Lung (tissue), 12 donors: ENCODE data around the gene CLIP3. TPM values are rescaled to one million over a fixed set of nuclear protein-coding genes. Genes with fewer than 3 reads are reported as not detected.
"Not testable (repeated sequence)": the region's sequence is repeated elsewhere in the genome, so short reads cannot be mapped to it uniquely, and the experiment has no call there.

Experiments
- ATAC-seq: fragments of 200-7000 bp; cut with Tn5 transposase; one replicate; pipeline ENCODE4 v1.9.1; 2020; ENCODE audit warnings: moderate number of reproducible peaks; ENCODE audit not compliant: insufficient read depth, low FRiP score
- DNase-seq, 3 donors: peaks; one replicate each; pipeline ENCODE4 v3.0.0-alpha.2; 2013 to 2017
- H3K27ac ChIP-seq, 2 donors: one replicate each; pipeline ENCODE4 v1.5.1; 2013; ENCODE audit warnings: mild to moderate bottlenecking in 2 of 2, moderate library complexity in 2 of 2, control low read depth in 1 of 2, inconsistent platforms in 1 of 2, low read depth in 1 of 2, low read length in 1 of 2
- H3K27me3 ChIP-seq, 3 donors: one replicate each; pipeline ENCODE4 v1.5.1; 2013; ENCODE audit warnings: low read length in 2 of 3; ENCODE audit not compliant: control insufficient read depth in 3 of 3, insufficient read depth in 3 of 3
- H3K36me3 ChIP-seq, 4 donors: one replicate each; pipeline ENCODE4 v1.5.1; 2013; ENCODE audit warnings: low read length in 4 of 4, mild to moderate bottlenecking in 1 of 4, moderate library complexity in 1 of 4; ENCODE audit not compliant: control insufficient read depth in 4 of 4, insufficient read depth in 4 of 4
- H3K4me1 ChIP-seq, 5 donors: one replicate each; pipeline ENCODE4 v1.5.1; 2013; ENCODE audit warnings: low read length in 5 of 5, mild to moderate bottlenecking in 2 of 5, moderate library complexity in 1 of 5; ENCODE audit not compliant: control insufficient read depth in 5 of 5, insufficient read depth in 5 of 5
- H3K4me3 ChIP-seq: one replicate; pipeline ENCODE4 v1.5.1; 2013; ENCODE audit warnings: mild to moderate bottlenecking, control low read depth, moderate library complexity
- H3K9ac ChIP-seq, 2 donors: one replicate each; pipeline ENCODE4 v1.5.1; 2013; ENCODE audit warnings: low read length in 2 of 2, control low read depth in 1 of 2; ENCODE audit not compliant: insufficient read depth in 1 of 2
- H3K9me3 ChIP-seq, 4 donors: one replicate each; pipeline ENCODE4 v1.5.1; 2013; ENCODE audit warnings: low read length in 3 of 4, mild to moderate bottlenecking in 1 of 4, moderate library complexity in 1 of 4; ENCODE audit not compliant: control insufficient read depth in 4 of 4, insufficient read depth in 3 of 4
- WGBS, 2 donors: extraction: QIAGEN DNeasy Blood & Tissue Kit; methylation state at CpG; one replicate each; pipeline ENCODE4 v1.1.7; 2013; 5-methylcytosine and 5-hydroxymethylcytosine counted together
- polyA plus RNA-seq, 2 donors: library from polyadenylated mRNA; stranded (reverse); fragments of 200-250 nt; gene quantifications; one replicate each; pipeline ENCODE4 v1.2.1, GENCODE V29; 2013
- total RNA-seq, 2 donors: library from RNA; depleted of rRNA in 1 of 2; stranded (reverse); fragments of >200 nt in 1 of 2; gene quantifications; one replicate each; pipeline ENCODE4 v1.2.1, GENCODE V29; 2014 to 2021
- TF ChIP-seq, protein P1 (sequence below): IDR thresholded peaks from 2 replicates; pipeline ENCODE4 v1.5.1; 2012; ENCODE audit warnings: mild to moderate bottlenecking; ENCODE audit errors: control extremely low read depth, extremely low read depth
- donor health status: control.
- donor health status: control.
- donor health status: Bipolar disorder and iron deficiency.
- donor health status: healthy.
- donor health status: DM: yes; HTN: yes; CAD: no.

CLIP3 gene
- total and polyA plus RNA-seq, 4 donors: 1.6 to 17.6 (median 5.3) TPM

DNA sequence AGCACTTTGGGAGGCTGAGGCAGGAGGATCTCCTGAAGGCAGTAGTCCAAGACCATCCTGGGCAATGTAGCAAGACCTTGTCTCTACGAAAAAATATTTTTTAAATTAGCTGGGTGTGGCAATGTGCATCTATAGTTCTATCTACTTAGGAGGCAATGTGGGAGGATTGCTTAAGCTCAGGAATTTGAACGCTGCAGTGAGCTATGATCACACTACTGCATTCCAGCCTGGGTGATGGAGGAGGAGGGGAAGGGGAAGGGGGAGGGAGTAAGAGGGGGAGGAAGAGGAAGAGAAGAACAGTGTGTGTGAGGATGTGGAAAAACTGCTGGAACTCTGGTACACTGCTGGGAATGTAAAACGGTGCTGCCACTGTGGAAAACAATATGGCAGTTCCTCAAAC is 9.2 kb upstream of the CLIP3 start:
- DNase-seq (peak; percentile 34 to 53 (median 51)), ATAC-seq (peak; percentile 11)
- H3K27ac ChIP-seq: peak overlapping the region in 1 of 2 donors; percentile 56
- 26 to 45% methylated on average over 3 of the region's 3 CpGs for WGBS, 2 donors
- peaks cover 0 to 2% (median 0%) of the 10 kb centered on the region in 5 donors for H3K4me1 ChIP-seq
- H3K36me3 ChIP-seq: peaks cover 0 to 4% (median 2%) of the 10 kb centered on the region in 4 donors
- TF ChIP-seq, protein P1, sequence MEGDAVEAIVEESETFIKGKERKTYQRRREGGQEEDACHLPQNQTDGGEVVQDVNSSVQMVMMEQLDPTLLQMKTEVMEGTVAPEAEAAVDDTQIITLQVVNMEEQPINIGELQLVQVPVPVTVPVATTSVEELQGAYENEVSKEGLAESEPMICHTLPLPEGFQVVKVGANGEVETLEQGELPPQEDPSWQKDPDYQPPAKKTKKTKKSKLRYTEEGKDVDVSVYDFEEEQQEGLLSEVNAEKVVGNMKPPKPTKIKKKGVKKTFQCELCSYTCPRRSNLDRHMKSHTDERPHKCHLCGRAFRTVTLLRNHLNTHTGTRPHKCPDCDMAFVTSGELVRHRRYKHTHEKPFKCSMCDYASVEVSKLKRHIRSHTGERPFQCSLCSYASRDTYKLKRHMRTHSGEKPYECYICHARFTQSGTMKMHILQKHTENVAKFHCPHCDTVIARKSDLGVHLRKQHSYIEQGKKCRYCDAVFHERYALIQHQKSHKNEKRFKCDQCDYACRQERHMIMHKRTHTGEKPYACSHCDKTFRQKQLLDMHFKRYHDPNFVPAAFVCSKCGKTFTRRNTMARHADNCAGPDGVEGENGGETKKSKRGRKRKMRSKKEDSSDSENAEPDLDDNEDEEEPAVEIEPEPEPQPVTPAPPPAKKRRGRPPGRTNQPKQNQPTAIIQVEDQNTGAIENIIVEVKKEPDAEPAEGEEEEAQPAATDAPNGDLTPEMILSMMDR: no peak
- no peaks in the 10 kb centered on the region for H3K9me3 ChIP-seq
- no peaks in the 10 kb centered on the region for H3K27me3 ChIP-seq
- H3K4me3 ChIP-seq: no peak overlapping the region
- no peak overlapping the region for H3K9ac ChIP-seq

DNA sequence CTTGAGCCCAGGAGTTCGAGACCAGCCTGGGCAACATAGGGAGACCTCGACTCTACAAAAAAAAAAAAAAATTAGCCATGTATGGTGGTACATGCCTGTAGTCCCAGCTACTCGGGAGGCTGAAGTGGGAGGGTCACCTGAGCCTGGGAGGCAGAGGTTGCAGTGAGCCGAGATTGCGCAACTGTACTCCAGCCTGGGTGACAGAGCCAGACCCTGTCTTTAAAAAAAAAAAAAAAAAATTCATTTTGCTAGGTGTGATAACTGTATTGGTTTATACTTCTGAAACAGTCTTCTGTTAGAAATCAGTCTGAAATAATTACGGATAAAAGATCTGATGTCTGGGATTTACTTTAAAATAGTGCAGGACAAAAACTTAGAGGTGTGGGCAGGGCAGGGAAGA is 8.4 kb upstream of the CLIP3 start:
- H3K36me3 ChIP-seq, H3K9me3 ChIP-seq, H3K9ac ChIP-seq, ATAC-seq, H3K4me1 ChIP-seq, H3K4me3 ChIP-seq, DNase-seq, H3K27ac ChIP-seq, H3K27me3 ChIP-seq: not testable (repeated sequence)
- 89 to 92% methylated on average over 6 of the region's 6 CpGs for WGBS, 2 donors

DNA sequence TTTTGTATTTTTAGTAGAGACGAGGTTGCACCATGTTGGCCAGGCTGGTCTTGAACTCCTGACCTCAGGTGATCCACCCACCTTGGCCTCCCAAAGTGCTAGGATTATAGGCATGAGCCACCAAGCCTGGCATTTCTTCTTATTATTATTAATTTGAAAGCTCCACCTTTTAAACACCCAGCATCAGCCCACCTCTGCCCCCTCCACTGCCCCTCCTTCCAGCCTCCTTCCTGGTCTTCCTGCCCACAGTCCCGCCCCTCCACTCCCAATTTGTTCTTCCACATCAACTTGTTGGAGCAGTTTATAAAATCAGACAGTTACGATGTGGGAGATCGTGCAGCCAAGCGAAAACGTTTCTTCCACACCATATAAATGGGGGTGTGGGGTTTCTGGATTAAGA is 7.8 kb upstream of the CLIP3 start:
- 89% methylated on average over 6 of the region's 6 CpGs for WGBS, 2 donors
- DNase-seq: no peak
- H3K27ac ChIP-seq: no peak overlapping the region

DNA sequence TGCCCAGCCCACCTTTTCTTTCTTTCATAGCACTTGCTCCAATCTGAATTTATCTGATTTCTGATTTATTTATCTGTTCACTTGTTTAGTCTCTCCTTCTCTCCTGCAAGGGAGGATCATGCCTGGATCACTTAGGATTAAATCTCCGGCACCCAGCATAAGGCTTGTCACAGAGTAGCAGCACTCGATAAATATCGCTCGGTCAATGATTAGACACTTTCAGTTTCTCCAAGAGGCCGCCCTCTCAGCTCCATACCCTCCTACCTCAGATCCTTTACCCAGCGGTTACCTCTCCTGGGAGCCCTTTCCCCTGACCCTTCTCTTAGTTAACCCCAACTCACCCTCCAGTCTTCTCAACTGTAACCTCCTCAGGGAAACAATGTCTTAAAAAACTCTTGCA is 1.4 kb downstream of the CLIP3 start:
- WGBS, 2 donors: 88 to 95% methylated on average over 6 of the region's 6 CpGs
- no peak overlapping the region for H3K4me3 ChIP-seq
- ATAC-seq (no peak), DNase-seq (no peak)
- H3K36me3 ChIP-seq: peaks cover 0 to 6% (median 3%) of the 10 kb centered on the region in 4 donors
- no peak overlapping the region for H3K9ac ChIP-seq
- no peaks in the 10 kb centered on the region for H3K9me3 ChIP-seq
- no peak overlapping the region for H3K27ac ChIP-seq
- TF ChIP-seq, protein P1: no peak
- H3K27me3 ChIP-seq: no peaks in the 10 kb centered on the region
- peaks cover 0 to 9% (median 0%) of the 10 kb centered on the region in 5 donors for H3K4me1 ChIP-seq

More for the DNA sequence above, 7.8 kb upstream of the CLIP3 start:
- H3K36me3 ChIP-seq: peaks cover 0 to 4% (median 2%) of the 10 kb centered on the region in 4 donors
- TF ChIP-seq, protein P1: no peak
- H3K9me3 ChIP-seq: no peaks in the 10 kb centered on the region
- H3K4me3 ChIP-seq: no peak overlapping the region
- no peak overlapping the region for H3K9ac ChIP-seq
- H3K27me3 ChIP-seq: no peaks in the 10 kb centered on the region
- peaks cover 0 to 2% (median 0%) of the 10 kb centered on the region in 5 donors for H3K4me1 ChIP-seq
- no peak for ATAC-seq
